HG02852 (cell line): Measurements from ENCODE around the gene SHMT2.

Experiments
- ATAC-seq: cut with Tn5 transposase; IDR thresholded peaks from one replicate; pipeline ENCODE4 v1.9.1; 2021; ENCODE audit warnings: mild to moderate bottlenecking, moderate library complexity; ENCODE audit not compliant: unreplicated experiment

SHMT2 gene

DNA sequence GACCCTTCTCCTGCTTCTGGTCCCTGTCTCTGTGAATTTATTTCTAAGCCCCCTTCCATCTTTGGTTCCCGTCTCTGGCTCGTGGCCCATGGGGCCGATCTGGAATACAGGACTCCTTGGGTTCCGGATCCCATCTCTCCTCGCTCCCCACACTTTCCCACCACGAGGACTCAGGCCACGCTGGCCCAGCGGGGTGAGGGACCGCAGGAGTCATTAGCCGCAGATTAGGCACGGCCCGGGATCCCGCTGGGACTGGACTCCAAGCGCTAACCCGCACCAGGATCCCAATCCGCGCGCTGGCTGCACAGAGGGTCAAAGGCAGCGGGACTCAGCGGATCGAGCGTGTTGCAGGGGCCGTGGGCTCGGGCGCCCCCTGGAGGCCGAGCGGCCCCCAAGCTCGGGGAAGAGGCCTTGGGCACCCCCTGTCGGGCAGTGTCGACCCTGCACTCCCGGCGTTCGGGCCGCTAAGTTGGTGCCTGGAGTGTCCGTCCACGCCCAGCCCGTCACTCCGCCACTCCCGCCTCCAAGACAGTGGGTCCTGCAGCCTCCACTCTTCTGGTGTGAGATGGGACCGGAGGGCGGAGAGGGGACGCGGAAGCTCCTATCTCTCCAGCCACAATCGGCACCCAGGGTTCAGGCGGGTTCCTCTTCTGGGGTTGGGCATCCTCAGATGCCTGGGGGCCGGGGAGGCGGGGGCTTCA lies 9.5 kb downstream of the SHMT2 start:
- peak; percentile 58 for ATAC-seq

DNA sequence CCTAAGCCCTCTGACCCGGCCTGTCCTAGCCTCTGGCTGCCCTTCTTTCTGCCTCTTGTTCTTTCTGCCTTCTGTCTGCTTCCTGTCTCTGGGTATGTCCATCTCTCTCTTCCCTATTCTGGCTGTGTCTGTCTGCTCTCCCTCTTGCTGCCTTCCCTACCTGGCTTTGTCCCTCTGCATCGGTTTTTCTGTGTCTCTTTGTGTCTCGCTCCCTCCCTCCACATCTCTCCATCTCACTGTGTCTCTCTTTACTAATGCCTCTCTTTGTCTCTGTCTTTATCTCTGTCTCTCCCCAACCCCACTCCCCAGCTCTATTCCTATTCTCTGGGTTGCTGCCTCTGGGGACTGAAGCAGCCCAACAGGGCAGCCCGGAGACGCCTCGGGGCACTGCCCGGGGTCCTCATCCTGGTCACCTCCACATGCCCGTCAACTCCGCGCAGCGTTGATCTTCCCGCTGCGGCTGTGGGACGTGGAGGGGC lies 10.1 kb downstream of the SHMT2 start:
- ATAC-seq = peak; percentile 1

DNA sequence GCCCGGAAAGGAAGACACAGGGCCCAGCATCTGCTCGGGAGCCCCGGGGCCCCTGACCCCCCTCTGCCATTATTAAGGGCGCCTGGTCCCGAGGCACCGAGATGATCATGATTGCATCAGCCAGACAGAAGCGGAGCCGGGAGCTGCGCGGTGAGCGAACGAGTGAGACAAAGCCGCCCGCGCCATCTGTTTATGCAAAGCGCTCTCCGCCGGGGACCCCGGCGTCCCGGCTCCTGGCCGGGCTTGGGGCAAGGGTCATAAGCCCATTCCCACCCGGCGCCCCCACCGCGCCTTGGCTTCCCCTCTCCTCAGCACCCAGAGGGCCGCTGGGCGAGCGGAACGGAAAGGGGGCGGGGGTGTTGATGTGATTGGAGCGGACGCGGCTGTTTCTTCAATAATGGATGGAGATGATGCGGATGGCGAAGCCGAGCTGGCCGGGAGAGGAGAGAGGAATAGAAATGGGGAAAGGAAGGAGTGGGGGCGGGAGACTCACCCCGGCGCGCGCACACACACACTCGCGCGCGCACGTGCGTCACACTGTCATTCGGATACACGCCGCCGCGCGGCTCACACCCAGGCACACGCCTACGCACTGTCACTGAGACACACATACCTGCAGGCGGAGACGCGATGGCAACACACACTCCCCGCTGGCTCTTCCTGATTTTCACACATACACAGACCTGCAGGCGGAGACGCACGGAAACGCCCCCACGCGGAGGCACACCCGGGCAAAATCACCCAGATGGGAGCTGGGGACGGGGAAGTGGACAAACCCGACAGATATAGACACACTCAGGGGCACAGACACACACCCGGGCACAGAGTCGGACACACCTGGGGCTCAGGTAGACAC lies 10.8 kb downstream of the SHMT2 start:
- no peak for ATAC-seq

DNA sequence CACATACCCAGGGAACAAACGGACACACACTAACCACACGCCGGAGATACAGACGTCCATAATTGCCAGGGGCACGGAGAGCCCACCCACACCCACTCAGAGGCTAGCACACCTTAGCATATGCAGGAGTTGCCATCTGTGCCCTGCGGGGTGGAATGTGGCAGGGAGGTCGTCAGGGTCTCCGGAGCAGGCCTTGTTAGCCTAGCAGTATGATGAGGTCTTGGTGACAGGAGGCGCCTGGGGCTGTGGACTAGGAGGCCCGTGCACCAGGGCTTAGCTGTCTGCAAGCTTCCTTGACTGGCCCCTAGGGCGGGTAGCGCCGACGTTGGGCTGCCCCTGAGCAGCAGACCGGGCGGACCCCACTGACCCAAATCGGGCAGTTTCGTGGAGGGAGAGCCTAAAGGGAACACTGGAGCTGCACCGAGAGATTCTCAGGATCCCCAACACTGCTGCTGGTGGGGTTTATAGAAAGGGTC lies 11.5 kb downstream of the SHMT2 start:
- ATAC-seq = no peak

DNA sequence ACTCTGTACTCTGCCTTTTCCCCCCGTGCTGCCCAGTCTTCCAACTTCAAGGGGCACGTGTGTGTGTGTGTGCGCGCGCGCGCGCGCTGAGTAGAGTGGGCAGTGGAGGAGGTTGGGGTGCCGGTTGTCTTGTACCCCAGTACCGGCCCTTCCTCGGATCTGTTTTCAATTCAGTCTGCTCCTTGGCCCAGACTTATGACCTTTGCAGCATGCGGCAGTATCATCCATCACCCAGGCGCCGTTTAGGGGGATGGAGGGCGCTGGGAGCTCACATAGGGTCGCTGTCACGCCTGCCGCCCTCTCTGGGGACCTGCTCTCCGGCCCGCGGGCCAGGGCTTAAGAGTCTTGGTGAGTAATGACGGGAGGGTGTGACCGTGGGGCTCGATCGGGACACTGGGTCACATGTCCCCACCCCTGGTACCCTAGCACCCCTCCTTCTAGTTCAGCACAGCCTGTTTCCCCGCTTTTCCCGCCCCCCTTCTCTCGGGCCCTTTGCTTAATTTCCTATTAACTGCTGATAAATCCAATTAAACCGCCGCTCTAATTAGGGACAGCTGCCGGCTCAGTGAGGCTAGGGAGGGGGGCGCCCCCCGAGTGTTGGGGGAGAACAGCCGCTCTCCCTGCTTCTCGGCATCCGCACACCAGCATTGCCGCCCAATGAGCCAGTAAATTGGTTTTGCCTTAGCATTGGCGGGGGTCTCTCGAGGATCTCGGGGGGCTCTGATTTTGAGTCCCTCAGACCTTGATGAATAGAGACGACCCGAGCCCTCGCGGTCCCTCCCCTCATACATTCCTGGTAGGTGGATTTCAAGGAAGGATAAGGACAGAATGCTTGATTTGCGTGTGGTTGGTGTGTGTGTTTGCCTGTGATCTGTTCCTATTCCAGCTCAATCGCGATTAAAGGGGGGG lies 12.1 kb downstream of the SHMT2 start:
- no peak for ATAC-seq

DNA sequence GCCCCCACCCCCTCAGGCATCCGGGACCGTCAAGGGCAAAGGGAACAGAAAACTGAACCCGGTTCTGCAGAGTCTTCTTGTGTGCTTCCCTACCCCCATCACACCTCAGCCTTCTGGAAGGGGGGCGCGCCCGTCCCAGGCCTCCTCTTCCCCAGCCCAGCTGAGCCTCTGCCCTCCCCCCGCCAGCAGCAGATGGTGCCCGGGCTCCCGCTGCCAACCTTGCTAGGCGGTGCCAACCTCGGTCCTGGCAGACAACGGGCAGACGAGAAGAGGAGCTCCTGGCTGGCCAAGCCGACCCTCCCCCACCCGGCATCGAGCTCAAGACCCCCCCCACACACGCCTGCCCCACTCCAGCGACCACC lies 12.8 kb downstream of the SHMT2 start:
- ATAC-seq = no peak

DNA sequence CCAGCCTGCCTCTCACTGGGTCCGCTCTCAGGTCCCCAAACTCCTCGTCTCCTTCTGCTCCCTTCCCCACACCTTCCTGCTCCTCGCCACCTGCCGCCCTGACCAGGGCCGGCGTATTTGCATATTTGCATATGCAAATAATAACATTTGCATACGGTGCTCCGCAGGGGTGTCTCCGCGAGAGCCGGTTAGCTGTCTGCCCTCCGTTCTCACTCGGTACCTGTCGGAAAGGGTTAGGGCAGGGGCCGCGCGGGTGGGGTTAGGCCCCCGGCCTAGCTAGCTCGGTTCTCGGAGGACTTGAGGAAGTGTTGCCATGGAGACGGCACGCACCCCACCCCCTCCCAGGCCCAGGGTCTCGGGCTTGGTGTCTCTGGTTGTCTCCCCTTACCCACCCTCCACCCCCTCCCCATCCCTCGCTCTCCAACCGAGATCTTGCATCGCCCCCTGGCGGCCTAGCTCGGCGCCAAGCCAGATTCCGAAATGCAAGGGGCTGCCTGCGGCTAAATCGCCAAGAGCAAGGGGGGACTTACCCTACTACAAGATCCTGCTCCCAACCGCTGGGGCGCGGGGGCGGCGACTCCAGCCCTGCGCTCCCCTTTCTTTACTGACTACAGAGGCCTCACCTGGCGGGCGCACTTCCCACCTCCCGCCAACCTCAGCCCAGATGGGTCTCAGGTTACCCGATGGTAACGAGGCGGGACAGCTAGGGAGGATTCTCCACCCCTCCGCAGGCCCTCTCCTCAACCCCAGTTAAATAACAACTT lies 13.4 kb downstream of the SHMT2 start:
- peak; percentile 29 for ATAC-seq

DNA sequence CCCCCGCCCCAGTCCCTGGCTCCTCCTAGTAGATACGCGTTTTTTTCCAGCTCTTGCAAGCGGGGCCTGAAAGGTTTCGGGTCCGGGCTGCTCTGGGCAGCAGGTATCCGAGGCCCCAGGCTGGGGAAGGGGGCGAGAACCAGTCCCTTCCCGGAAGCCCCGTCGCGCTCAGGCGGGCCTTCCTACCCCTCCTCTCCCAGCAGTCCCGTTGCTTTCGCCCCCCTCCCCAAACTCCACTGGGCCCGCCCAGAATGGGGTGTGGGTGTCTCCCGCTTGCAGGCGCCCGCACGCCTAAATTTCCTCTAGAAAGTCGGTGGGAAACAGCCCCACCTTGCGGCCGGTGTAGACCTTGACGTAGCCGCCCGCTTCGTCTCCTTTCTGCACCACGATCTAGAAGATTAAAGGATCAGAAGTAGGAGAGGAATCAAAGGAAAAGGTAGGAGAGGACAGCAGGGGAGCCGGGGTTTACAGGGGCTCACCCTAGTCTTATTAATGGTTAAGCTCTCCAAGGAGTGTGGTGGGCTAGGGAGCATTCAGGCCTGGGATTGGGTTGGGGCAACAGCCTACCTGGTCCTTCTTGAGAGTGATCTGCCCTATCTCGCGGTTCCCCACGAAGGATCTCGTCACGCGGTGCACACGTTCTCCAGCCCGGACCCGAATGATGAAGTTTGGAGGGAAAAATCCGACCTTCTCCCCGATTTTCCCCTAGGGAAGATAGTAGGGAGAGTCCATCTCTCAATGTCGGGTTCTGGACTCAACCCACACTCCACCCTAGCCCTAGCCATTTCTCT lies 14.2 kb downstream of the SHMT2 start:
- ATAC-seq = no peak

DNA sequence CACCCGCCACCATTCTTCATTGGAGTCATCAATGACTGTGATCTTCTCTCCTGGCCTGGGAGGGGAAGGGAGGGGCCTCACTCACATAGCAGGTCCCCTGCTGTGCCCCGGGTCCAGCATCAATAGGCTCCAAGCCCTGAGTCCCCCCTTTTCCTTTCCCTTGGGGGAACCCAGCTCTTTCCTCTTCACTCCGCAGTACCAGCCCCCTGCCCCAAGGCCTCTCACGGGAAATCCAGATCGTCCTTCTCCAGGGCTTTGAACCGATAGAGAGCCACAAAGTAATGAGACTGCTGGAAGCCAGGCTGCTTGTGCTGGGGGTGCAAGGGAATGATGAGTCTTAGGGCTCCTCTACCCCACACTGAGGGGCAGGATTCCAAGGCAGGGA lies 14.8 kb downstream of the SHMT2 start:
- no peak for ATAC-seq

DNA sequence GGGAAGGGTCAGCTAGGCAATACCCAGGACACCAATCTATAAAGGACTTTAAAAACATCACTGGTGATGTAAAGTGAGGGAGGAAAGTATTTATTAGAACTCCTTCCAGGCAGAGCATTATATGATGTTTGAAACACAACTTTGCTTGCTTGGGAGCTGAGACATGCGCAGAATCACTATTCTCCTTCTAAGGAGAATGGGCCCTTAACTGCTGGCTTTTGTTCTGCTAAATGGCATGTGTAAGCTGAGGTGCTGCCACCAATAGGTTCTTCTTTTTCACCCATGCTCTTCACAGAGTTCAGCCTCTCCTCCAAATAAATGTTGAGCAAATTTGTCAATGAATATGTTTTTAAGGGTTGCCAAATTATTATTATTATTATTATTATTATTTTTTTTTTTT lies 17.5 kb downstream of the SHMT2 start:
- no peak for ATAC-seq

DNA sequence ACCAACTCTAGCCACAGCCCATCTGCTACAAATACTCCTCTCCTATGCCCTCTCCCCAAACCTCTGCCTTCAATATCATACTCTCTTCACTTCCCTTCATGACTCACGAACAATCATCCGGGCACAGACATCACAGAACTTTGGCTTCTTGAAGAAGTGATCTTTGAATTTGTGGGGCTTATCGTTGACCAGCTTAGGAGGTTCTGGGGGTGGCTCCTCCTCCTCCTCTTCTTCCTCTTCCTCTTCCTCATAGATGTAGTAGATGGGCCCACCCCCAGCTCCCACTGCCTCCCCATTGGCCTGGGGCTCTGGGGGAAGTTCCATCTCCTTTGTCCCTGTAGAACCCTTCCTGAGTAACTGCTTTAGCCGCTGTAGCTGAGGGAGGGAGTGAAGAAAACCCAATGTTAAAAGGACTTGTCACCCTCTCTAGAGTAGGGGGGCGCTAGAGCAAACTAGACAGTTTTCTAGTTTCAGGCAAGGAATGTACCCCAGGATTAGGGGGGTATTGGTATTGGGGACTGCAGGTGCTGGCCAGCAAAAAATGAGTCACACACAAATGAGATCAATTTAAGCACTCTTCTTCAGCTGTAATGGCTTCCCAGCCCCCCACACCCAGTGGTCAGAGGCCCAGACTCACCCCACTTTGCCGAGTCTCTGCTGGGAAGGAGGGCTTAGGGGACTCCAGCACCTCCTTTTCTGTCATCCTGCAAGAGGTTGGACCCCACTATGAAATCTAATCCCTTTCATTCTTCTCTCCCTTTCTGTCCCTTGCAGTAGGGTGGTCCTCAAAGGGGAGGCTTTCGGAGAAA lies 19.6 kb downstream of the SHMT2 start:
- ATAC-seq = no peak

DNA sequence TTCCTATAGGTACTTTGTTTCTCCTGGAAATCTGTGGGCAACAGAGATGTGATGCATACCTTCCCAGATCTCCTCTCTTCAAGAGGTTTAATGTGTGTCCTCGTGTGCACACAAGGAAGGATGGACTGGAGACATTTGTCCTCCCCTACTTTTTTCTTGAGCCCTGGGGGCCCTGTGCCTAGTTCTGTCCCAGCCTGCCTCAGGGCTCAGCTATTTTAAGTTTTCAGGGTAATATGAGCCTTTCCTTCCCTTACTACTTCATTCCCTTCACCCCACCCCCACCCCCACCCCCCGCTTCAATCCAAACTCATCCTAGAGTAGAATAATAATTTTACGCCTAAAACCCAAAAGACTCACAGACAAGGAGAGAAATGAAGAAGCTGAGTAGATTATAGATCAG lies 21.0 kb downstream of the SHMT2 start:
- ATAC-seq = no peak

DNA sequence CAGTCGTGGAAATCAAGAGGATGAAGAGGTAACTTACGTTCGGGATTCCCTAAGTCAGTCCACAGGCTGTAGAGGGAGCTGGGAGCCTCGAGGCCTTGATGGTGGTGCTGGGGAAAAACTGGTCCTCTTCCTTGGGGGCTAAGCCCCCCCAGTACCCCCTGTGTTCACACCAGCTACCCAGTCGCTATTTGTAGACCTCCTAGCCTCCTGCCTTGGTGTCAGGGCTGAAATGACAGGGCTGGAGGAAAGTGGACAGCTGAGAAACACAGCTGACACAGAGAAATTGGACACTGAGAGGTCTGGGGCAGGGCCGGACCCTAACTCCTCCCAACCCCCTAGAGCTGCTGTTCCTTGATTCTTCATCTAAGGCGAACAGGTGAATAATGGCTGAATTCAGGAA lies 21.4 kb downstream of the SHMT2 start, which contains the start of gene STAC3:
Gene STAC3 (minus strand): TSS at position 232 of the 400 bp plus-strand sequence. CDS start 1,551 bp downstream, outside the sequence.
- ATAC-seq = no peak

DNA sequence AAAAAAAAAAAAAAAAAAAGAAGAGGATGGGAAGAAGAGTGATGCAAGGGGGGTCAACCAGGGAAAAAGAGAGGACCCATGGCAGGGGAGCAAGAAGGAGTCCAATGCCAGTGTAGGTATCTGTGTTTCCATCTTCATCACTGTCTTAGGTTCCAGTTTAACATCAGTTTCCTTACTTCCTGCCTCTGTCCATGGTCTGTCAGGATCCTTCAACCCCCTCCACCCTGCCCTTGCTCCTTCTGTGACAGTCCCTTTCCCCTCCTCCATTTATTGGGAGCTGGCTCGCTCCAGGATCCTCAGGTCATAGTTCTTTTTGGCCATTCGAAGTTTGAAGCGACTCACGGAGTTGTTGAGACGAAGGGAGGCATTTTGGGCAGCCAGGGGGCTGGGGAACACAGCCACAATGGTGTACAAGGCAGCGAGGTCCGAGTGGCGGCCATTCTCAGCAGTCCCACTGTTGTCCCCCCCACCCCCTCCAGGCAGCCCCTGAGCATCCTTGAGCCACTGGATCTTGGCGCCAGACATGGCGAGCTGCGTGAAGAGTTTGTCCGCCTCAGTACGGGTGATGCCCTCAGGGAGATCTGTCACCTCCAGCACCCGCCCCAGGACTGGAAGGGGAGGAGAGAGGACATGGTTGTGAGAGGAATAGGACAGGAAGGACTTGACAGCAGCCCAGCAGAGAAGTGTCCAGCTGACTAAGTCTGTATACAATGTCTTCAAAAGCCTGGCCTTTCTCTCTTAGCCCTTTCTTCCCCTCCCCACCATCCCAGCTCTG lies 25.2 kb downstream of the SHMT2 start:
- ATAC-seq = no peak

DNA sequence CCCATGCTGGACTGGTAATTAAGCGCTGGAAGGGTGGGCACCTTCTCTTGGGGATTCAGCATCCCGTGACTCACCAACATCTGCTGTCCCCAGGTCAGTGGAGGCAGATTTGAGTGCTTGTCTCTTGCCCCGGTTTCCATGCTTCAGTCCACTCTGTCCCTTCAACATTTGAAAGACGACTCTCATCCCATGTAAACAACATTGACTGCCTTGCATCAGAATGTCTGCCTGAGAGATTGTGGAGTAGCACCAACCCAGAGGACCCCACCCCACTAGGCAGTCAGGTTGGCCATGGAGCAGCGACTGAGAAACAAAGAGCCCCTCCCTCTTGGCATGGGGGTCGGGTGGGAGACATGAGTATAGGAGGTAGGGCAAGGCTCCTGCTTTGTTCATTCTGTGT lies 26.4 kb downstream of the SHMT2 start:
- no peak for ATAC-seq

DNA sequence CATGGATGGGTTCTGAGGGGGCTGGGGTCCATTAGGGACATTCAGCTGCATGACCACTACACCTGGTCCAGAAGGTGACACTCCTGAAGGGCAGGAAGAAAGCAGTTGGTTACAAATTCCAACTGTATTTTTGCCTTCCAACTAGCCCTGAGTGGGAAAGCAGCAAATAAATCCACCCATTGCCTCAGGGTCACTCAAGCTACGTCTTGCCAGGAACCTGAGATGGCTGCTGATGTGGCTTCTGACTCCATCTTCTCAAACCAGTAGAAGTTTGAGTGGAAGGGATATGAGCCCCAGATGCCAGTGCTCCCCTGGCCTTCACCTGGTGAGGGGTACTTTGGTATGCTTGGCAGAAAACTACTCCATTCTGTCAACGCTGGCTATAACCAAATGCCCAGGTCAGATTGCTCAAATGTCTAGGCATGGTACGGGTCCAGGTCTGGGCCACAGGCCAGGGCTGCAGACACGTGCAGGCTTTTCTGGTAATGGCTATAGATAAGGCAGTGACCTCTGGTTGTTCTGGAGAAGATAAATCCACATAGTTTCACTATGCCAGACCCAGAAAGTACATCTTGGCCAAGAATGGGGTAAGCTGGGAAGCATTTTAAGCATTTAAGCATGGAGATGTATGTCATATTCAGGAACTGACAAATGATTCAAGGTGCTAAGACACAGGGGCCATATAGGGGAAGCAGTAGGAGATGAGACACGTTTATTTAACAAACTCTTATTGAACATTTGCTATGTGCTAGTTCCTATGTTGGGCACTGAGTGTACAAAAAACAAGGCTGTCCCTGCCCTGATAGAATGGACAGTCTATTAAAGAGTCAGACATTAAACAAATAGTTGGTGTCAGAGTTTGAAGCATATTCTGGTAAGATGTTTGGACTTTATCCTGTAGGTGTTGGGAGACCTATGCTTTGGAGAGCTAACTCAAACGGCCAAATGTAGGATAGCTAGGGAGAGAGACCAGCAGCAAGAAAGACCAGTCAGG lies 29.8 kb downstream of the SHMT2 start:
- no peak for ATAC-seq

DNA sequence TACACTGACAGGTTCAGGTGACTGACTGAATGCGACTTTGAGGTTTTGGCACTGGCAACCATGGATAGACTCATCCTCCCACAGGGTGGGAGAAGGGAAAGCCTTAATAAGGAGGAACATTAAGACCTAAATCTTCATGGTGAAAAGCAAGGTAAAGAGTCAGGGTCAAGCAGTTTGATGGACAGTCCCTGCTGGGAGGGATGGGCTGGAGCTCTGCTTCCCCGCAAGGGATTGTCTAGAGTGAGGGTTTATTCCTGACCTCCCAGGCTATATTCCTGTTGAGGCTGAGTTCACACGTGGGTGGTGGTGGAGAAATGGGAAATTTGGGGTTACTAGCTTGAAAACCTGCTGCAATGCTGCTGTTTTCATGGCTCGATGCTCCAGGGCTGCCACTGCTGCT lies 30.9 kb downstream of the SHMT2 start:
- no peak for ATAC-seq
